K562 (cell line): Measurements from ENCODE around the gene UBR4. TPM values are rescaled to one million over a fixed set of nuclear protein-coding genes. Genes with fewer than 3 reads are reported as not detected.

Experiments
- ATAC-seq: fragments of 200-7000 bp; cut with Tn5 transposase; 3 replicates; pipeline ENCODE4 v1.9.1; 2020; ENCODE audit warnings: moderate library complexity
- BruUV-seq: library from RNA; stranded (reverse); fragments of 400-500 nt; replicated peaks from 2 replicates; lab custom pipeline; 2021; lab: Mats Ljungman, UMichigan
- CTCF ChIA-PET: fragments of 300-600 bp; formaldehyde crosslinking; extraction: SDS; loops from one replicate; lab custom pipeline; 2021; ENCODE audit warnings: low intra/inter-chr PET ratio; lab: Yijun Ruan, JAX
- POLR2A ChIA-PET: fragments of 300-600, 350-650 bp; sonication (Branson Sonifier 250); formaldehyde crosslinking; extraction: SDS; loops from one replicate; lab custom pipeline; 2021; ENCODE audit warnings: antibody characterized with exemption, inconsistent platforms; lab: Yijun Ruan, JAX
- DNase-seq, 4 experiments: peaks; one replicate each; pipeline versions ENCODE4 v3.0.0 to v3.0.0-alpha.2; 2011 to 2018; ENCODE audit warnings: low spot score in 3 of 4, mixed read lengths in 3 of 4; ENCODE audit errors: extremely low read depth in 1 of 4
- FAIRE-seq: peaks from 2 replicates; lab custom pipeline; 2011; peaks lifted over from hg19 to GRCh38; lab: Jason Lieb, UNC
- H2AFZ ChIP-seq: 2 replicates; pipeline ENCODE4 v1.6.0; 2011; ENCODE audit warnings: low read depth, low read length, control low read depth, inconsistent platforms
- H3K27ac ChIP-seq: fragments of 200-600 bp; 3 replicates; pipeline ENCODE4 v1.8.0; 2011; ENCODE audit warnings: low read depth, mild to moderate bottlenecking, control low read depth, inconsistent platforms, low read length, moderate library complexity, mixed read lengths; ENCODE audit errors: extremely low read depth
- H3K27me3 ChIP-seq, 2 experiments: fragments of 300-600 bp in 1 of 2; 2 replicates in 1 of 2; 3 replicates in 1 of 2; pipeline versions ENCODE4 v1.6.0 to v1.8.0; 2011; ENCODE audit warnings: inconsistent platforms in 2 of 2, low read length in 2 of 2, mild to moderate bottlenecking in 1 of 2, mixed read lengths in 1 of 2, moderate library complexity in 1 of 2; ENCODE audit not compliant: control insufficient read depth in 2 of 2, insufficient read depth in 2 of 2
- H3K36me3 ChIP-seq: fragments of 300-600 bp; 3 replicates; pipeline ENCODE4 v1.8.0; 2011; ENCODE audit warnings: mild to moderate bottlenecking, low read length, inconsistent platforms; ENCODE audit not compliant: control insufficient read depth, insufficient read depth
- H3K4me1 ChIP-seq, 2 experiments: fragments of 200-600 bp in 1 of 2; replicated peaks in 1 of 2; 2 replicates in 1 of 2; 3 replicates in 1 of 2; pipeline versions ENCODE4 v1.5.1 to v1.8.0; 2011; ENCODE audit warnings: inconsistent platforms in 2 of 2, low read length in 2 of 2, mild to moderate bottlenecking in 1 of 2, mixed read lengths in 1 of 2, moderate library complexity in 1 of 2; ENCODE audit not compliant: control insufficient read depth in 2 of 2, insufficient read depth in 2 of 2
- H3K4me2 ChIP-seq: 2 replicates; pipeline ENCODE4 v1.6.1; 2011; ENCODE audit warnings: low read length, control low read depth, inconsistent platforms, mixed read lengths; ENCODE audit not compliant: insufficient read depth
- H3K4me3 ChIP-seq: fragments of 200-600 bp; sonication (generic), shearing (Covaris generic); 2 replicates; pipeline ENCODE4 v1.5.1; 2016; ENCODE audit warnings: control low read depth, inconsistent platforms
- H3K79me2 ChIP-seq: fragments of 200-600 bp; 3 replicates; pipeline ENCODE4 v1.8.0; 2011; ENCODE audit warnings: low read length, inconsistent platforms; ENCODE audit not compliant: control insufficient read depth, insufficient read depth
- H3K9ac ChIP-seq, 2 experiments: 2 replicates each; pipeline versions ENCODE4 v1.6.0 to v1.6.1; 2011; ENCODE audit warnings: low read depth in 2 of 2, low read length in 2 of 2, control low read depth in 1 of 2, inconsistent platforms in 1 of 2, mild to moderate bottlenecking in 1 of 2, mixed read lengths in 1 of 2; ENCODE audit not compliant: insufficient read depth in 1 of 2
- H3K9me1 ChIP-seq: one replicate; pipeline ENCODE4 v1.6.0; 2011; ENCODE audit warnings: inconsistent platforms, mild to moderate bottlenecking, low read length, moderate library complexity; ENCODE audit not compliant: control insufficient read depth, insufficient read depth
- H3K9me3 ChIP-seq: replicated peaks from 2 replicates; pipeline ENCODE4 v1.5.1; 2011; ENCODE audit warnings: low read depth, low read length, inconsistent platforms; ENCODE audit not compliant: control insufficient read depth, insufficient read depth
- H4K20me1 ChIP-seq: replicated peaks from 2 replicates; pipeline ENCODE4 v1.6.1; 2011; ENCODE audit warnings: low read length, inconsistent platforms, mixed read lengths; ENCODE audit not compliant: control insufficient read depth, insufficient read depth
- ELF2 ChIP-seq: fragments of 250-450 bp; sonication (Bioruptor Pico); IDR thresholded peaks from 2 replicates; pipeline ENCODE4 v1.5.0; 2021; ENCODE audit warnings: mild to moderate bottlenecking
- MCM2 ChIP-seq: fragments of 450-650 bp; IDR thresholded peaks from 2 replicates; pipeline ENCODE4 v1.6.1; 2017; ENCODE audit warnings: low read depth, mild to moderate bottlenecking
- POLR2A ChIP-seq: fragments of 450-650 bp; conservative IDR thresholded peaks from 2 replicates; pipeline ENCODE4 v1.6.1; 2016
- TRIM24 ChIP-seq, 2 experiments: fragments of 450-650 bp; IDR thresholded peaks; 2 replicates each; pipeline ENCODE4 v1.6.1; 2016
- ZNF384 ChIP-seq: IDR thresholded peaks from 2 replicates; pipeline ENCODE4 v1.6.1; 2012; ENCODE audit warnings: low read depth, low read length, improper control_type of control experiment
- WGBS: fragments of 100-300 bp; shearing (Covaris generic); methylation state at CpG from one replicate; pipeline ENCODE4 v1.1.6; 2016; ENCODE audit warnings: low coverage, mixed read lengths; ENCODE audit not compliant: insufficient coverage; ENCODE audit errors: missing lambda C conversion rate; 5-methylcytosine and 5-hydroxymethylcytosine counted together
- in situ Hi-C: fragments of 300-500 bp; cut with MboI; formaldehyde crosslinking; loops from 4 replicates; pipeline ENCODE4 v1.15.0; 2018; ENCODE audit warnings: inconsistent platforms, mixed read lengths
- intact Hi-C: fragments of 100-400 bp; cut with micrococcal nuclease; formaldehyde crosslinking; loops from 2 replicates; pipeline ENCODE4 v1.14.2; 2022
- polyA plus RNA-seq, 8 experiments: library from polyadenylated mRNA; depleted of rRNA in 4 of 8; stranded (reverse) in 5 of 8; unstranded in 3 of 8; fragments of >200 nt; fragmentation: Nextera tagmentation in 2 of 8; fragmentation: Illumina TruSeq in 1 of 8; extraction: Ambion mirVana in 2 of 8; extraction: Trizol in 1 of 8; gene quantifications; 2 replicates each; pipeline versions ENCODE4 v1.2.1 to v1.2.3, GENCODE V29; 2011 to 2014; ENCODE audit warnings: inconsistent platforms in 1 of 8, missing spikeins in 1 of 8
- total RNA-seq, 7 experiments: library from RNA; depleted of rRNA in 6 of 7; stranded (reverse); fragments of >200 nt in 6 of 7; fragmentation: Illumina TruSeq in 2 of 7; extraction: Trizol in 2 of 7; gene quantifications; 2 replicates each; pipeline versions ENCODE4 v1.2.1 to v1.2.3, GENCODE V29; 2011 to 2021; ENCODE audit warnings: low replicate concordance in 1 of 7
- TF ChIP-seq, protein P1 (sequence below): fragments of 250-450 bp; sonication (Bioruptor Pico); IDR thresholded peaks from 2 replicates; pipeline ENCODE4 v1.6.1; 2021; ENCODE audit warnings: mild to moderate bottlenecking
- TF ChIP-seq, protein P2 (sequence below): fragments of 450-650 bp; IDR thresholded peaks from 2 replicates; pipeline ENCODE4 v1.6.1; 2018; ENCODE audit warnings: mild to moderate bottlenecking, low read depth; ENCODE audit not compliant: partially characterized antibody
- TF ChIP-seq, protein P3 (sequence below): fragments of 450-650 bp; IDR thresholded peaks from 2 replicates; pipeline ENCODE4 v1.7.1; 2018; ENCODE audit warnings: mild to moderate bottlenecking, low read depth; ENCODE audit not compliant: partially characterized antibody
- TF ChIP-seq, protein P4 (sequence below): IDR thresholded peaks from 3 replicates; pipeline ENCODE4 v1.6.1; 2011; ENCODE audit warnings: borderline replicate concordance, mild to moderate bottlenecking, moderate library complexity; ENCODE audit not compliant: insufficient read length; ENCODE audit errors: extremely low read depth

UBR4 gene
- total and polyA plus RNA-seq, 9 of the 15 experiments (the other 6 are each of a cell fraction or from before 2014, with no cell fraction given), result 55.4 to 277 (median 123) TPM

- TF ChIP-seq MCM2 (no peak), ZNF384 (no peak), ELF2 (no peak), TRIM24 (IDR thresholded peaks at IDR 0.05) (no peak)
- TF ChIP-seq, protein P1, sequence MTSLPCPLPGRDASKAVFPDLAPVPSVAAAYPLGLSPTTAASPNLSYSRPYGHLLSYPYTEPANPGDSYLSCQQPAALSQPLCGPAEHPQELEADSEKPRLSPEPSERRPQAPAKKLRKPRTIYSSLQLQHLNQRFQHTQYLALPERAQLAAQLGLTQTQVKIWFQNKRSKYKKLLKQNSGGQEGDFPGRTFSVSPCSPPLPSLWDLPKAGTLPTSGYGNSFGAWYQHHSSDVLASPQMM, result no peak
- TF ChIP-seq, protein P2, sequence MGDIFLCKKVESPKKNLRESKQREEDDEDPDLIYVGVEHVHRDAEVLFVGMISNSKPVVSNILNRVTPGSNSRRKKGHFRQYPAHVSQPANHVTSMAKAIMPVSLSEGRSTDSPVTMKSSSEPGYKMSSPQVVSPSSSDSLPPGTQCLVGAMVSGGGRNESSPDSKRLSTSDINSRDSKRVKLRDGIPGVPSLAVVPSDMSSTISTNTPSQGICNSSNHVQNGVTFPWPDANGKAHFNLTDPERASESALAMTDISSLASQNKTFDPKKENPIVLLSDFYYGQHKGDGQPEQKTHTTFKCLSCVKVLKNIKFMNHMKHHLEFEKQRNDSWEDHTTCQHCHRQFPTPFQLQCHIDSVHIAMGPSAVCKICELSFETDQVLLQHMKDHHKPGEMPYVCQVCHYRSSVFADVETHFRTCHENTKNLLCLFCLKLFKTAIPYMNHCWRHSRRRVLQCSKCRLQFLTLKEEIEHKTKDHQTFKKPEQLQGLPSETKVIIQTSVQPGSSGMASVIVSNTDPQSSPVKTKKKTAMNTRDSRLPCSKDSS, result no peak
Observed at GRCh38 chr1:19130468-19130867, 79.6 kb downstream of the UBR4 start (continued).

- Histone ChIP-seq H3K9ac (no peak overlapping the region), H2AFZ (no peak overlapping the region), H3K4me2 (no peak overlapping the region), H3K36me3 (peaks cover 95% of the 10 kb centered on the region), H3K79me2 (no peaks in the 10 kb centered on the region), H3K4me1 (no peaks in the 10 kb centered on the region), H3K4me3 (no peak overlapping the region), H4K20me1 (no peaks in the 10 kb centered on the region), H3K9me1 (no peaks in the 10 kb centered on the region), H3K9me3 (no peaks in the 10 kb centered on the region; the same call in 1 of the 2 replicates), H3K27me3 (no peaks in the 10 kb centered on the region), H3K27ac (no peak overlapping the region)
- ATAC-seq, result no peak
- in situ Hi-C loops, result no loop called here
- ChIA-PET CTCF (no interaction called here), POLR2A (interaction anchor here (1.0 to 2.1 kb wide), 4 partner anchors 10 to 54 kb away, joined by 3 to 5 read pairs (median 4); no protein-coding TSS in a partner anchor)
- 93% methylated on average over 6 of the region's 6 CpGs for WGBS
- intact Hi-C loops, result no loop called here
- FAIRE-seq, result no peak
- BruUV-seq, result no TSS peak
- no peak for DNase-seq
- TF ChIP-seq, protein P3, sequence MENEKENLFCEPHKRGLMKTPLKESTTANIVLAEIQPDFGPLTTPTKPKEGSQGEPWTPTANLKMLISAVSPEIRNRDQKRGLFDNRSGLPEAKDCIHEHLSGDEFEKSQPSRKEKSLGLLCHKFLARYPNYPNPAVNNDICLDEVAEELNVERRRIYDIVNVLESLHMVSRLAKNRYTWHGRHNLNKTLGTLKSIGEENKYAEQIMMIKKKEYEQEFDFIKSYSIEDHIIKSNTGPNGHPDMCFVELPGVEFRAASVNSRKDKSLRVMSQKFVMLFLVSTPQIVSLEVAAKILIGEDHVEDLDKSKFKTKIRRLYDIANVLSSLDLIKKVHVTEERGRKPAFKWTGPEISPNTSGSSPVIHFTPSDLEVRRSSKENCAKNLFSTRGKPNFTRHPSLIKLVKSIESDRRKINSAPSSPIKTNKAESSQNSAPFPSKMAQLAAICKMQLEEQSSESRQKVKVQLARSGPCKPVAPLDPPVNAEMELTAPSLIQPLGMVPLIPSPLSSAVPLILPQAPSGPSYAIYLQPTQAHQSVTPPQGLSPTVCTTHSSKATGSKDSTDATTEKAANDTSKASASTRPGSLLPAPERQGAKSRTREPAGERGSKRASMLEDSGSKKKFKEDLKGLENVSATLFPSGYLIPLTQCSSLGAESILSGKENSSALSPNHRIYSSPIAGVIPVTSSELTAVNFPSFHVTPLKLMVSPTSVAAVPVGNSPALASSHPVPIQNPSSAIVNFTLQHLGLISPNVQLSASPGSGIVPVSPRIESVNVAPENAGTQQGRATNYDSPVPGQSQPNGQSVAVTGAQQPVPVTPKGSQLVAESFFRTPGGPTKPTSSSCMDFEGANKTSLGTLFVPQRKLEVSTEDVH, result no peak
- no peak for TF ChIP-seq POLR2A
- TF ChIP-seq, protein P4, sequence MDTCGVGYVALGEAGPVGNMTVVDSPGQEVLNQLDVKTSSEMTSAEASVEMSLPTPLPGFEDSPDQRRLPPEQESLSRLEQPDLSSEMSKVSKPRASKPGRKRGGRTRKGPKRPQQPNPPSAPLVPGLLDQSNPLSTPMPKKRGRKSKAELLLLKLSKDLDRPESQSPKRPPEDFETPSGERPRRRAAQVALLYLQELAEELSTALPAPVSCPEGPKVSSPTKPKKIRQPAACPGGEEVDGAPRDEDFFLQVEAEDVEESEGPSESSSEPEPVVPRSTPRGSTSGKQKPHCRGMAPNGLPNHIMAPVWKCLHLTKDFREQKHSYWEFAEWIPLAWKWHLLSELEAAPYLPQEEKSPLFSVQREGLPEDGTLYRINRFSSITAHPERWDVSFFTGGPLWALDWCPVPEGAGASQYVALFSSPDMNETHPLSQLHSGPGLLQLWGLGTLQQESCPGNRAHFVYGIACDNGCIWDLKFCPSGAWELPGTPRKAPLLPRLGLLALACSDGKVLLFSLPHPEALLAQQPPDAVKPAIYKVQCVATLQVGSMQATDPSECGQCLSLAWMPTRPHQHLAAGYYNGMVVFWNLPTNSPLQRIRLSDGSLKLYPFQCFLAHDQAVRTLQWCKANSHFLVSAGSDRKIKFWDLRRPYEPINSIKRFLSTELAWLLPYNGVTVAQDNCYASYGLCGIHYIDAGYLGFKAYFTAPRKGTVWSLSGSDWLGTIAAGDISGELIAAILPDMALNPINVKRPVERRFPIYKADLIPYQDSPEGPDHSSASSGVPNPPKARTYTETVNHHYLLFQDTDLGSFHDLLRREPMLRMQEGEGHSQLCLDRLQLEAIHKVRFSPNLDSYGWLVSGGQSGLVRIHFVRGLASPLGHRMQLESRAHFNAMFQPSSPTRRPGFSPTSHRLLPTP, result no peak
Observed at GRCh38 chr1:19128968-19129514, 81.0 kb downstream of the UBR4 start.
